Tongue (tissue), 1 donor: ENCODE data around the gene KRTAP5-6. TPM values are rescaled to one million over a fixed set of nuclear protein-coding genes. Genes with fewer than 3 reads are reported as not detected.

ENCODE experiments used
- total RNA-seq: library from RNA; depleted of rRNA; stranded (reverse); fragments of >200 nt; gene quantifications from one replicate; pipeline ENCODE4 v1.2.3, GENCODE V29; 2014

The KRTAP5-6 gene
- total RNA-seq, 1 donor from 2014 or later = not detected

Other genes starting within 250 kb of the KRTAP5-6 start
- gene MOB2, start 210.4 kb upstream of the KRTAP5-6 start, total RNA-seq = 27.1 TPM
- 4.5 TPM for gene DUSP8, start 124.9 kb upstream of the KRTAP5-6 start, total RNA-seq
- not detected for gene KRTAP5-1, start 111.9 kb upstream of the KRTAP5-6 start, total RNA-seq
- not detected for gene KRTAP5-2, start 98.9 kb upstream of the KRTAP5-6 start, total RNA-seq
- gene KRTAP5-3, start 88.7 kb upstream of the KRTAP5-6 start, total RNA-seq = not detected
- gene KRTAP5-4, start 75.1 kb upstream of the KRTAP5-6 start, total RNA-seq = not detected
- gene KRTAP5-5, start 67.4 kb upstream of the KRTAP5-6 start, total RNA-seq = not detected
- gene IFITM10, start 53.4 kb downstream of the KRTAP5-6 start, total RNA-seq = 0.31 TPM
- 134 TPM for gene CTSD, start 66.7 kb downstream of the KRTAP5-6 start, total RNA-seq
- gene SYT8, start 137.8 kb downstream of the KRTAP5-6 start, total RNA-seq = 16.2 TPM
- 3,551 TPM for gene TNNI2, start 141.8 kb downstream of the KRTAP5-6 start, total RNA-seq
- 84.2 TPM for gene LSP1, start 155.9 kb downstream of the KRTAP5-6 start, total RNA-seq
- 4.8 TPM for gene PRR33, start 194.7 kb downstream of the KRTAP5-6 start, total RNA-seq
- 5,696 TPM for gene TNNT3, start 222.5 kb downstream of the KRTAP5-6 start, total RNA-seq